GM13977 (cell line): ENCODE measurements around the gene SGSM1.
A peak's percentile ranks its signal among the peaks of the same experiment; 100 is the strongest.

Source experiments
- DNase-seq: peaks from one replicate; pipeline ENCODE4 v3.0.0; 2012; ENCODE audit warnings: low spot score
- in situ Hi-C: fragments of 300-500 bp; cut with MboI; formaldehyde crosslinking; loops from one replicate; pipeline ENCODE4 v1.12.0; 2022; ENCODE audit warnings: low sequenced_read_pairs, low pct_unique_long_range_greater_than_20kb, mixed read lengths, inconsistent platforms; ENCODE audit not compliant: unreplicated experiment
- TF ChIP-seq, protein P1 (sequence below): IDR thresholded peaks from 2 replicates; pipeline ENCODE4 v1.5.1; 2012; ENCODE audit warnings: mild to moderate bottlenecking, control low read depth; ENCODE audit not compliant: insufficient read depth; ENCODE audit errors: extremely low read depth, missing control alignments

SGSM1 gene

GRCh38 chr22:24947383-24947782 lies 141.4 kb downstream of the SGSM1 start:
- in situ Hi-C loops = loop anchor here (10.0 kb wide), 1 partner anchor 107 kb away; no protein-coding TSS in a partner anchor
- TF ChIP-seq, protein P1, sequence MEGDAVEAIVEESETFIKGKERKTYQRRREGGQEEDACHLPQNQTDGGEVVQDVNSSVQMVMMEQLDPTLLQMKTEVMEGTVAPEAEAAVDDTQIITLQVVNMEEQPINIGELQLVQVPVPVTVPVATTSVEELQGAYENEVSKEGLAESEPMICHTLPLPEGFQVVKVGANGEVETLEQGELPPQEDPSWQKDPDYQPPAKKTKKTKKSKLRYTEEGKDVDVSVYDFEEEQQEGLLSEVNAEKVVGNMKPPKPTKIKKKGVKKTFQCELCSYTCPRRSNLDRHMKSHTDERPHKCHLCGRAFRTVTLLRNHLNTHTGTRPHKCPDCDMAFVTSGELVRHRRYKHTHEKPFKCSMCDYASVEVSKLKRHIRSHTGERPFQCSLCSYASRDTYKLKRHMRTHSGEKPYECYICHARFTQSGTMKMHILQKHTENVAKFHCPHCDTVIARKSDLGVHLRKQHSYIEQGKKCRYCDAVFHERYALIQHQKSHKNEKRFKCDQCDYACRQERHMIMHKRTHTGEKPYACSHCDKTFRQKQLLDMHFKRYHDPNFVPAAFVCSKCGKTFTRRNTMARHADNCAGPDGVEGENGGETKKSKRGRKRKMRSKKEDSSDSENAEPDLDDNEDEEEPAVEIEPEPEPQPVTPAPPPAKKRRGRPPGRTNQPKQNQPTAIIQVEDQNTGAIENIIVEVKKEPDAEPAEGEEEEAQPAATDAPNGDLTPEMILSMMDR = no peak
- DNase-seq = no peak

GRCh38 chr22:24947881-24948280 lies 141.9 kb downstream of the SGSM1 start:
- in situ Hi-C loops = loop anchor here (10.0 kb wide), 1 partner anchor 107 kb away; no protein-coding TSS in a partner anchor
- TF ChIP-seq, protein P1 = no peak
- no peak for DNase-seq

DNA sequence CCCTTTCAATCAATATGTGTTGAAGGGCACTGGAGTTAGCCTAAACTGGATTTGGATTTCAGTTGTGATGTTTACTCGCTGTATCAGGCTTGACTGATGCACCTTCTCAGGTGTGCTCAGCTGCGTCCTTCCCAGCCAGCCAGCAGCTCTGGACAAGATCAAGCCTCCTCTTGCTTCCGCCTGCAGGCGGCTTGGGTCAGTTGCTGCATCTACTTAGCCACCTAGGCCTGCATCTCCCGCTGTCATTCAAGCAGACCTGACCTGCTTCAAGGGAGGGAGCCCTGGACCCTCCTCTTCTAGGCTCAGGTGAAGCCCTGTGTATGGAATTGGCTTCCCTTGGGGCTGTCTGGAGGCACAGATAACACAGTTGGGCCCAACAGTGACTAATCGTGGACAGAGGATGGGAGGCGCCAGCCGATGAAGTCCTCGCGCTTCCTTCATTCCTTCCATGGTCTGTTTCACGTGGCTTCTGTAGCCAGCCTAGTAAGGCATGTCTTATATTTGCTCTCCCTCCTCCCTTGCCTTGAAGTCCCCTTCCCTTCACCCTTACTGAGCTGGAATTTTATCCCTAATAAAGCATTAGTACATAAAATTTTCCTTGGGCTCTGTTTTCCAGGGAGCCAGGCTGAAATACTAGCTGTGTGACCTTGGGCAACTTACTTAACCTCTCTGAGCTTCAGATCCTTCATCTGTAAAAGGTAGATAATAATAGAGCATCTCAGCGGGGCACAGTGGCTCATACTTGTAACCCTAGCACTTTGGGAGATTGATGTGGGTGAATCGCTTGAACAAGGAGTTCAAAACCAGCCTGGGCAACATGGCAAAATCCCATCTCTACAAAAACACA lies 142.6 kb downstream of the SGSM1 start:
- in situ Hi-C loops = loop anchor here (10.0 kb wide), 1 partner anchor 106 kb away; no protein-coding TSS in a partner anchor
- DNase-seq = no peak
- TF ChIP-seq, protein P1 = no peak

- TF ChIP-seq, protein P1 = no peak
- in situ Hi-C loops = no loop called here
- DNase-seq = no peak
Measured at GRCh38 chr22:24950272-24950902, 144.4 kb downstream of the SGSM1 start.

GRCh38 chr22:24951942-24952836 lies 146.2 kb downstream of the SGSM1 start, which contains the start of gene KIAA1671:
TSS of gene KIAA1671 (plus strand) at chr22:24952716. CDS start at chr22:25028000, 75,284 bp downstream.
- TF ChIP-seq, protein P1 = peak; percentile 81
- in situ Hi-C loops = no loop called here
- peak; percentile 97 for DNase-seq
